ENCODE results near the gene C10orf105.

The C10orf105 gene

GRCh38 chr10:71715860-71716259 lies 3.7 kb downstream of the C10orf105 start:
- no peak for DNase-seq

DNA sequence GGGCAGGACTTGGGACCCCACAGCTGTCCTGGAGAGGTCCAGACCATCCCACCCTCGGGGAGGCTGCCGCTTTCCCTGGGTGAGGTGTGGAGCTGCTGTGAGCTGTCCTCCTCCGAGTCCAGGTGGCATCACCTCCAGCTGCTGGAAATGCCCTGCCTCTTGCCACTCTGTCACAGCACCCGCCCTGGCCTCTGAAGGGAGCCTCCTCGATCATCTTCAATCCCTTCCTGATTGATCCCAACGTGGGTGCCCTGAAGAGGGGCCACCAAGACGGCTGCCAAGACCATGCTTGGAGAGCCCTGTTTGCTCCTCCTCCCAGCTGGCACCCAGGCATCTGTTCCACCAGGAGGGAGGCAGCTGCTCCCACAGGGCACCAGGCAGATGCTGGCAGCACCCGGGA lies 4.6 kb downstream of the C10orf105 start:
- no peak for DNase-seq

DNA sequence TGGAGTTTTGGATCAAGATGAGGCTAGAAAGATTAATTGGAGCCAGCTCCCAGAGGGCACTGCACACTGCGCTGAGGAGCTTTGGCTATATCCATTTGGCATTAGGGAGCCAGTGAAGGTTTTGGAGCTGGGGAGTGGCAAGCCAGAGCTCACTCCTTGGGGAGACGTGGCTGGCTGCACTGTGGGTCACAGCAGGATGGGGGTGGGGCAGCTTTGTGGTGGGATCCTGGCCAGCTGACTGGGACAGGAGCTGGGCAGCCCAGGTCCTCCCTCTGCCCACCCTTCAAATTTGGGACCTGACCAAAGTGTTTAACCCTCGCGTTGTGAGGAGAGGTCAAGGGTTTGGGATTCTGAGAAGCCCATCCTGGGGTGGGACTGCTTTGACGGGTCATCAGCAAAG lies 5.0 kb downstream of the C10orf105 start:
- no peak for DNase-seq

DNA sequence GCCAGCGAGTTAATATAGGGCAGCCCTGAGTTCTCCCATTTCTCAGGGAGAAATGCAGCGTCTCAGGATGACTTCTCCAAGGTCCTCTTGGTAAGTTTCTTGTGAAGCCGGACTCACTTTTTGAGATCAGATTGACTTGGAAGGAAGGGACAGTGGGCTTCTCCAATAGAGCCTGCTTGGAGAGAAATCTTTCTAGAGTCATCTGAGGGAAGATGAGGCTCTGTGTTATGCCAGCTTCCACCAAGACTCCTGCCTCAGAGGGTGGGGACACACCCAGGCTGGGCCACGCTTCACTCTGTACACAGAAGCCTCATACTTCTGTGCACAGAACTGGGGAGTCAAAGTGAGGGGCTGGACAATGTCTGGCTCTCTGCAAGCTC lies 5.6 kb downstream of the C10orf105 start:
- DNase-seq, result no peak

DNA sequence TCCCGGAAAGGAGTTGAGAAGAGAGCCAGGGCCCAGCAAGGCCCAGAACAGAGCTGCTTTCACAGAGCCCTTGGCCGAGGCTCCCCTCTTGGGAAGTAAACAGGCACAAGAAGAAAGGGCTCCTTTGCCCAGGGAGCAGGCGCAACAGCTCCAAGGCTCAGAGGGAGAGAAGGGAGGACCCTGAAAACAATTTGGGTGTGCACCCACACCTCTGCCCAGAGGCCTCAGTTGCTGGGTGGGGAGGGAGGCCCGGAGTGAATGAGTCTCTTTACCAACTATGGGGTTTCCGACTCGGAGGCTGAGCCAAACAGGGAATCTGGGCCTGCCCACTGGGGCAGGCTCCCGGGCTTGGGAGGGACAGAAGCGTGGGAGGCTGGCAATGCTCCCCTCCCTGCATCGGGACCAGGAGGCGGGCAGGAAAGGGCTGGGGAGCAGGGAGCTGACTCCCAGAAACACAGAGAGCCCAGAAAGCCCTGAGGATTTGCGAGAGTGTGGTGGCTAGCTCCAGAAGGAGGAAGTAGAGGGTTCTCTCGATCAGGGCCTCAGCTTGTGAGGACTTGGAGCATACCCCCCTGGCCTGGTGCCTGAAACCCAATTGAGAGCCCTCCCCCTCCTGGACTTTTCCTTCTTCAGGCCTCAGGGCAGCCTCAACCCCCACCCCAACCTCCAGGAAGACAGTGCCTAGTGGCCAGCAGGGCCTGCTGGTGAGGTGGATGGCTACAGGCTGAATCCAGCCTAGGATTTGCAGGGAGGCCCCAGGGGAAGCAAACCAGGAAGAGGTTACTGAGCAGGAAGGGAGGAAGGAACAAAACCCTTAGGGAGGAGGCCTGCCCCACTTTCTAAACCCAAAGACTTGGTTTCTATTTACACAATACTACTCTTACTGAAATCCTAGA lies 6.2 kb downstream of the C10orf105 start:
- no peak for DNase-seq

GRCh38 chr10:71712572-71713134 lies 6.9 kb downstream of the C10orf105 start:
- no peak for DNase-seq

- DNase-seq, result no peak
Observed at GRCh38 chr10:71712170-71712569, 7.4 kb downstream of the C10orf105 start.

DNA sequence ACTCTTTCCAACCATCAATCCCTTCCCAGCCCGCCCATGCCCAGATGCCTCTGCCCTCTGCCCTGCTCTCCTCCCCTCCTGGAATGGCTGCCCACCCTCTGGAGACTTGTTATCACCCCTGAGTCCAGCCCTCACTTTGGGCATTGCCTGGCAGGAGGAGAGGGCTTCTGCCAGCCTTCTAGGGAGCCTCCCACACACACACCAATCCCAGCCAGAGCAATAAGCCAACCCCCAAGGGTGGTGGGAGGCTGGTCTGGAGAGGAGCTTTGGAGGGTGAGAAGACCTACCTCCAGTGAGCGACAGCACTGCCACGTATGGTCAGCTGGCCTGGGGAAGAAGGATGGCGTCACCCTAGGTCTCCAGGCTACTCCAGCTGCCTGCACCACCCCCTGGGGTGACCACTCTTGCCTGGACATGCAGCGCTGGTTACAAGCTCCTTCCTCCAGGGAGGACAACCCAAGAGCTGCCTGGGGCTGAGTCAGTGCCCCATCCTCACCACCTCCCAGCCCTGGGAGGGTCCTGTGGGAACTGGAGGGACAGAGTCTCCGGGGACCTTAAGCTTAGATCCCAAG lies 8.4 kb downstream of the C10orf105 start:
- no peak for DNase-seq

DNA sequence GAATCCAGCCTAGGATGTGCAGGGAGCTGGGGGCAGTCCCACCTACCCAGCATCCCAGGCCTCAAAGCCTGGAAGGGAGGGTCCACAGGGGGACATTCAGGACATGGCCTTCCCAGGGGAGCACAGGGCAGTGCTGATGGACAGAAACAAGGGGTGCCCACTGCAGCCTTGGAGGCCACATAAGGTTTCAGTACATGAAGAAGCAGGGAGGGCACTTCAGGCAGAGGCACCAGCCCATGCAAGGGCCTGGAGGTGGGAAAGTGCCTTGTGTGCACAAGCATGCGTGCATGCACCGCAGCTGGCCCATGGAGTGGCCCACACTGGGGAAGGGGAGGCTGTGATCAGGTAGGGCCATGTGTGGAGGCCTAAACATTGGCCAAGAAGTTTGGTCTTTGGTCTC lies 9.1 kb downstream of the C10orf105 start:
- no peak for DNase-seq

DNA sequence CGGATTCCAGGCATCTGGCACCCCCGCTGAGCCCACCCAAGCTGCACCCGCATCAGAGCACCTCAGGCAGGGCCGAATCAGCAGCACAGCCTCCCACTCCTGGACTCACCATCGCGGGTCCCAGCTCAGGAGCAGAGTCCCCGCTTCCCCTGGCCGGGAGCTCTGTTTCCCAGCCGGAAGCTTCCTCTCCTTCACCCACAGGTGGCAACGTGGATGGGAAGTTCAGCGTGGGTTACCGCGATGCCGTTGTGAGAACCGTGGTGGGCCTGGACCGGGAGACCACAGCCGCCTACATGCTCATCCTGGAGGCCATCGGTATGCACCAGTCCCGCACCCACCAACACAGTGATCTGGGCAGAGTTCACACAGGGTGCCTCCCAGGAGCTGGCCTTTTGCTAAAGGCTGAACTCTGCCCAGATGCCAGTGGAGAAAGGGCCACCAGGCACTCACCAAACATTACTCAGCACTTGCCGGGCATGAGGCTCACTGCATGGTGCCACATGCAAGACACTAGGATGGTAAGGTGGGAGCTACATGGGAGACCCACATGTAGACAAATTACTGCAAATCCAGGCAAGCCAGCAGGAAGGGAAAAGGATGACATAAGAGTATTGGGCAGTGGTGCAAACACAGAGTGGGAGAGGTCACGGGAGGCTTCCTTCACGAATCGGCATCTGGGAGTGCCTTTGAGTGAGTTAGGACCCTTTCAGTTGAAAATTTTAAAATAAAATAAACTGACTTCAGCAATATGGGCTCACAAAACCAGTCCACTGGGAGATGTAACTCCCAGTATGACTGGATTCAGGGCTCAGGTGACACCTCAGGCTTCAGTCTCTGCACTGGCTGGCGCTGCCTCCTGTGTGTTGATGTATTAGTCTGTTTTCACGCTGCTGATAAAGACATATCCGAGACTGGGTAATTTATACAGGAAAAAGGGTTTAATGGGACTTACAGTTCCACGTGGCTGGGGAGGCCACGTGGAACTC lies 10.4 kb downstream of the C10orf105 start:
- no peak for DNase-seq

- DNase-seq, result peak; percentile 25
Observed at GRCh38 chr10:71708301-71708703, 11.3 kb downstream of the C10orf105 start.

GRCh38 chr10:71707240-71707789 lies 12.3 kb downstream of the C10orf105 start:
- no peak for DNase-seq

DNA sequence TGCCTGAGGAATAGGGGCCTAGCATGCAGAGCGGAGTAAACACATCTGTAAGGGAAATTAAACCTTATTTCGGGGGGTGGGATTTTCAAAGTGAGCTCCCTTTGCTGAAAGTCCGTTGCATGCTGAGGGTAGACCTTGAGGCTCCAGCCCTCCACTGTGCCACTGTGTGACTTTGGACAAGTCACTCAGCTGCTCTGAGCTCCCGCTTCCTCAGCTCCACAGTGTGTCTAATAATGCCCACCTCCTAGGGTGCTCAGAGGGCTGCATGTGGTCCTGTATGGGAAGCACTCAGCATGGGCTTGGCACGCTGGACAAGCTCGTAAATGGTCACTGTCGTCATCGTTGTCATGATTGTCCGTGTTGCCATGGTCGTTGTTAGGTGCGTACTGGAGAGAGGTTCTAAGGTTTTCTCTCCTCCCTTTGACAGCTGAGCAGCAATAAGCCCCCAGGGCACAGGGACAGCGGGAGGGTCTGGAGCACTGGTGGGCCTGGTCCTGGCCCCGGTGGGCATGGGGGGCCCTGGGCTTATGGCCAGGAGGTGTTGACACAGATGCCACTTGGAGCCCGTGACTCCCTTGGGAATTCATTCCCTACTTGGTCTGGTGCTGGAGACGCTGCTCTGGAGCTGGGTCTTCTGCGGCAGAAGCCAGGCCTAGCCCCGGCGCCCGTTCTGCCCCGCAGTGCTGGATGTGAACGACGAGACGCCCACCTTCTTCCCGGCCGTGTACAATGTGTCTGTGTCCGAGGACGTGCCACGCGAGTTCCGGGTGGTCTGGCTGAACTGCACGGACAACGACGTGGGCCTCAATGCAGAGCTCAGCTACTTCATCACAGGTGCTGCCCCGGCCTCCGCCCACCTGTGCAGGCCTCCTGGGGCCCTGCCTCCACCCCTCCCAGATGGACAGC lies 13.1 kb downstream of the C10orf105 start:
- no peak for DNase-seq

GRCh38 chr10:71705582-71705981 lies 14.0 kb downstream of the C10orf105 start:
- no peak for DNase-seq

DNA sequence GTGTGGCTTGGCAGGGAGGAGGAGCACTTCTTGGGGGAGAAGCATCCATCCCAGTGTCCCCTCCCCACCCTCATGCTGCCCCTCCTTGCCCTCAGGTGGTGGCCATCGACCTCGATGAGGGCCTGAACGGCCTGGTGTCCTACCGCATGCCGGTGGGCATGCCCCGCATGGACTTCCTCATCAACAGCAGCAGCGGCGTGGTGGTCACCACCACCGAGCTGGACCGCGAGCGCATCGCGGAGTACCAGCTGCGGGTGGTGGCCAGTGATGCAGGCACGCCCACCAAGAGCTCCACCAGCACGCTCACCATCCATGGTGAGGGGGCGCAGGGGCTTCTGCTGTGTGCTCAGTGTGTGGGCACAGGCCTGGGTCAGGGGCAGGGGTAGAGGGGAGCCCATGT lies 14.8 kb downstream of the C10orf105 start:
- DNase-seq, result no peak

DNA sequence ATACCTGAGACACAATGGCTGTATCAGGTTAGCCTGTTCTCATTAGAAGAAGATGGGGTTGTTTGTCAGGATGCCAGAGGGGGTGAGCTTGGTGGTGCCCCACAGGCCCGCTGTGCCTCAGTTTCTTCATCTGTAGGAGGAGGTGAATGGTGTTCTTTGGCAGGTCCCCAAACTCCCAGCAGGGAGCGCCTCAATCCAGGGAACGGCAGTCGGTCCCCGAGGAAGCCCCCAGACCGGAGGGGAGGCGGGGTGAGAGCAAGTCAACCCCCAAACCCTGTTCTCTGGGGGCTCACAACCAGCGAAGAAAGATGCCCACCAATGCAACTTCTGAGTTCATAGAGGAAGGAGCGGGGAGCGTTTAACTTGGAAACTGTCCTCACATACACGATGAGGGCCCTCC lies 16.0 kb downstream of the C10orf105 start:
- DNase-seq, result no peak

DNA sequence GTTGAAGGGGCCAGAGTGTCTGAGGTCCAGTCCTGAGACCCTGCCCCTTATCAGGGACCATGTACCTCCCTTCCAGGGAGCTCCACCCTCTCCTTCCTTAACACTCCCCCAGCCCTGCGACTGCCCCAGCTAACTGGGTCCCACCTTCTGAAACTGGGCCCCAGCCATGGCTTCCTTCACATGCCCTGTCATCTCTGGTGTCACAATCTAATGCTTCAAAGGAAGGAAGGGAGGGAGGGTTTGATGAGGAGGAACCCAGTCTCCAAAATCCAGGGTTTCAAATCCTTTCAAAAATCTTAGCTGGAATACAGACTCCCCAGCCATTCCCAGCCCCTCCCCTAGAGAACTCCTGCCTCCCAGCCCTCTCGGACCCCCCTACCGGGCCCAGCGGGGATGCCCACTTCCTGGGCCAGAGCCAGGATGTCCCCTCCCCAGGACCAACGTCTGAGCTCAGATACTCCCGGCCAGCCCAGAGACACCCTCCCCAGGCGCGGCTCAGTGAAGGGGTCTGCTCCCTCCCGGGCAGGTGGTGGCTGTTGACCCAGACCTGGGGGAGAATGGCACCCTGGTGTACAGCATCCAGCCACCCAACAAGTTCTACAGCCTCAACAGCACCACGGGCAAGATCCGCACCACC lies 18.0 kb downstream of the C10orf105 start:
- no peak for DNase-seq

DNA sequence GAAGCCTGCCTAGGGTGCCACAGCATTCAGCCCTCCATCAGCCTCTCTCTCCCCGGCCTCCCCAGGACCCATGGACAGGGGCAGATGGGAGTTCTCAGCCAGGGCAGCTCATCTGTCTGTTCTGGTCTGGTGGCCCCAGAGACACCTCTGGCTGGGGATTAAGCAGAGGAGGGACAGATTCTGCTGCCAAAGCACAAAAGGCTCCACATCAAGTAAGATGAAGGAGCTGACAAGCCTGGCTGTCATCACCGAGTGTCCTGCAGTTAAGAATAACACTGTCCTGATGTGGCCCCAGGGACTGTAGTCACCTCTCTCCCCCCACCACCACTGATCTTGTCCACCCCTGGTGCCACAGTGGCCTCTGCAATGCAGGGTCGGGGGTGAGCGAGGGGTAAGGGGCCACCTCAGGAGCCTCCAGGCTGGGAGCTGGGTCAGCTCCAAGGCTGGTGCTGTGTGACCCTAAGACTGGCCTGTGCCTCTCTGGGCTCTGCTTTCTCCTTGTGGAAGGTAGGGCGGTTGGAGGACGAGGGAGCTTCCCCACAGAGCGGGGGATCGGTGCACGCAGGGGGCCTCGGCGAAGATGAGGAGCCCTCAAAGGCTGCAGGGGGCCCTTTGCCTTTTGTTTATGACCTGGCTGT lies 18.7 kb downstream of the C10orf105 start:
- no peak for DNase-seq

GRCh38 chr10:71698737-71699136 lies 20.8 kb downstream of the C10orf105 start:
- DNase-seq, result no peak

- DNase-seq, result peak; percentile 77
Observed at GRCh38 chr10:71697938-71698709, 21.5 kb downstream of the C10orf105 start.

Data from NK-92 treated with Interleukin-12 subunit alpha and Interleukin-12 subunit beta, amount 100 ng/mL, for 24 hours (cell line).